SH-SY5Y (cell line): ENCODE measurements around the gene DSG3.

ENCODE experiments used
- GATA2 ChIP-seq: IDR thresholded peaks from 2 replicates; pipeline ENCODE4 v1.6.1; 2011; ENCODE audit warnings: mild to moderate bottlenecking, low read depth, low read length
- GATA3 ChIP-seq: IDR thresholded peaks from 2 replicates; pipeline ENCODE4 v1.6.1; 2011; ENCODE audit warnings: low read depth, mild to moderate bottlenecking, low read length, moderate library complexity

GRCh38 chr18:31508781-31509180, 61.2 kb downstream of the DSG3 start:
- TF ChIP-seq GATA3 (no peak), GATA2 (no peak)
